H1 (cell line): ENCODE data around the gene ENDOG. TPM values are rescaled to one million over a fixed set of nuclear protein-coding genes. Genes with fewer than 3 reads are reported as not detected.
"Not testable (repeated sequence)": the region's sequence is repeated elsewhere in the genome, so short reads cannot be mapped to it uniquely, and the experiment has no call there.

Experiments
- CTCF ChIA-PET: fragments of 300-600 bp; sonication (Branson Sonifier 250); formaldehyde crosslinking; loops from one replicate; lab custom pipeline; 2021; ENCODE audit not compliant: partially characterized antibody; lab: Charles Lee
- POLR2A ChIA-PET: fragments of 300-600 bp; sonication (Branson Sonifier 250); formaldehyde crosslinking; loops from one replicate; lab custom pipeline; 2021; ENCODE audit warnings: inconsistent platforms; ENCODE audit not compliant: partially characterized antibody; lab: Charles Lee
- DNase-seq, 2 experiments: peaks; one replicate each; pipeline versions ENCODE4 v3.0.0 to v3.0.0-alpha.2; 2010 to 2022; ENCODE audit warnings: low spot score in 2 of 2, low read depth in 1 of 2, mixed read lengths in 1 of 2
- FAIRE-seq: peaks from 2 replicates; lab custom pipeline; 2011; peaks lifted over from hg19 to GRCh38; lab: Jason Lieb, UNC
- H2AFZ ChIP-seq: 2 replicates; pipeline ENCODE4 v1.8.1; 2012; ENCODE audit warnings: low read length, inconsistent platforms
- H2AK5ac ChIP-seq: 2 replicates; pipeline ENCODE4 v1.6.1; 2013; ENCODE audit warnings: low read depth, low read length
- H2BK120ac ChIP-seq: replicated peaks from 2 replicates; pipeline ENCODE3; 2013; ENCODE audit warnings: low read depth, low read length, inconsistent platforms
- H2BK12ac ChIP-seq: 2 replicates; pipeline ENCODE4 v1.6.1; 2013; ENCODE audit warnings: low read depth, low read length
- H2BK15ac ChIP-seq: 2 replicates; pipeline ENCODE4 v1.6.1; 2013; ENCODE audit warnings: low read length
- H2BK20ac ChIP-seq: 2 replicates; pipeline ENCODE4 v1.6.1; 2013; ENCODE audit warnings: low read length
- H2BK5ac ChIP-seq: 2 replicates; pipeline ENCODE4 v1.6.1; 2013; ENCODE audit warnings: low read depth, low read length
- H3K14ac ChIP-seq: 2 replicates; pipeline ENCODE4 v1.6.1; 2013; ENCODE audit warnings: inconsistent platforms; ENCODE audit not compliant: insufficient read length
- H3K18ac ChIP-seq: 2 replicates; pipeline ENCODE4 v1.6.1; 2013; ENCODE audit warnings: low read length; ENCODE audit errors: extremely low read depth
- H3K23ac ChIP-seq: 2 replicates; pipeline ENCODE4 v1.6.1; 2013; ENCODE audit warnings: inconsistent platforms; ENCODE audit not compliant: insufficient read length
- H3K23me2 ChIP-seq: 2 replicates; pipeline ENCODE4 v1.6.1; 2013; ENCODE audit warnings: low read depth, low read length
- H3K27ac ChIP-seq: 2 replicates; pipeline ENCODE4 v1.6.1; 2011; ENCODE audit warnings: low read depth, low read length, inconsistent platforms
- H3K27me3 ChIP-seq, 4 experiments: replicated peaks in 1 of 4; 1 replicate in 1 of 4; 2 replicates in 3 of 4; pipeline versions ENCODE4 v1.6.1 to v1.8.1; 2011 to 2013; ENCODE audit warnings: low read length in 3 of 4, mild to moderate bottlenecking in 3 of 4, inconsistent platforms in 2 of 4, mixed read lengths in 2 of 4, moderate library complexity in 1 of 4; ENCODE audit not compliant: control insufficient read depth in 3 of 4, insufficient read depth in 3 of 4; ENCODE audit errors: extremely low read depth in 1 of 4
- H3K36me3 ChIP-seq, 4 experiments: 2 replicates each; pipeline versions ENCODE4 v1.6.1 to v1.8.1; 2011 to 2013; ENCODE audit warnings: mild to moderate bottlenecking in 4 of 4, low read length in 3 of 4, moderate library complexity in 2 of 4, control low read depth in 1 of 4, inconsistent platforms in 1 of 4; ENCODE audit not compliant: insufficient read depth in 4 of 4, control insufficient read depth in 2 of 4
- H3K4ac ChIP-seq: replicated peaks from 2 replicates; pipeline ENCODE3; 2013; ENCODE audit warnings: low read length, low read depth, mixed read lengths, inconsistent platforms; ENCODE audit not compliant: insufficient read length
- H3K4me1 ChIP-seq, 4 experiments: replicated peaks in 1 of 4; 1 replicate in 1 of 4; 2 replicates in 3 of 4; pipeline versions ENCODE4 v1.6.1 to v1.8.1; 2011 to 2013; ENCODE audit warnings: low read length in 3 of 4, inconsistent platforms in 2 of 4, mixed read lengths in 1 of 4; ENCODE audit not compliant: insufficient read depth in 4 of 4, control insufficient read depth in 3 of 4
- H3K4me2 ChIP-seq, 2 experiments: 2 replicates each; pipeline versions ENCODE4 v1.6.1 to v1.8.1; 2011 to 2013; ENCODE audit warnings: low read depth in 2 of 2, low read length in 2 of 2, control low read depth in 1 of 2, inconsistent platforms in 1 of 2, mild to moderate bottlenecking in 1 of 2; ENCODE audit not compliant: insufficient read depth in 1 of 2
- H3K4me3 ChIP-seq, 4 experiments: fragments of 200-600, 300-600 bp in 1 of 4; sonication (generic), shearing (Covaris generic), sonication (Bioruptor Twin) in 1 of 4; 2 replicates each; pipeline versions ENCODE4 v1.5.1 to v1.8.1; 2011 to 2016; ENCODE audit warnings: low read length in 4 of 4, low read depth in 3 of 4, control low read depth in 2 of 4, inconsistent platforms in 2 of 4, mild to moderate bottlenecking in 2 of 4, mixed read lengths in 1 of 4, moderate library complexity in 1 of 4; ENCODE audit not compliant: insufficient read depth in 2 of 4; ENCODE audit errors: extremely low read depth in 1 of 4
- H3K56ac ChIP-seq: replicated peaks from 2 replicates; pipeline ENCODE3; 2013; ENCODE audit warnings: low read depth, mild to moderate bottlenecking, mixed read lengths, low read length, inconsistent platforms; ENCODE audit not compliant: insufficient read length
- H3K79me1 ChIP-seq: 2 replicates; pipeline ENCODE4 v1.6.1; 2013; ENCODE audit warnings: low read depth, low read length, control low read depth
- H3K79me2 ChIP-seq, 2 experiments: 2 replicates each; pipeline versions ENCODE4 v1.6.1 to v1.8.1; 2012 to 2013; ENCODE audit warnings: low read length in 2 of 2, mild to moderate bottlenecking in 2 of 2, inconsistent platforms in 1 of 2; ENCODE audit not compliant: insufficient read depth in 2 of 2, control insufficient read depth in 1 of 2
- H3K9ac ChIP-seq, 4 experiments: replicated peaks in 1 of 4; 1 replicate in 1 of 4; 2 replicates in 3 of 4; pipeline versions ENCODE4 v1.6.1 to v1.8.1; 2011 to 2013; ENCODE audit warnings: low read depth in 3 of 4, low read length in 3 of 4, control low read depth in 2 of 4, mild to moderate bottlenecking in 2 of 4, moderate library complexity in 2 of 4, inconsistent platforms in 1 of 4; ENCODE audit errors: extremely low read depth in 1 of 4
- H3K9me3 ChIP-seq, 2 experiments: 2 replicates each; pipeline versions ENCODE4 v1.6.1 to v1.8.1; 2012 to 2013; ENCODE audit warnings: mild to moderate bottlenecking in 2 of 2, moderate library complexity in 2 of 2, control low read depth in 1 of 2, inconsistent platforms in 1 of 2, low read depth in 1 of 2, low read length in 1 of 2, mixed read lengths in 1 of 2; ENCODE audit not compliant: insufficient read depth in 2 of 2
- H4K20me1 ChIP-seq, 2 experiments: replicated peaks in 1 of 2; 2 replicates each; pipeline versions ENCODE3 to v1.8.1; 2011 to 2013; ENCODE audit warnings: inconsistent platforms in 2 of 2, low read length in 2 of 2, mild to moderate bottlenecking in 1 of 2; ENCODE audit not compliant: insufficient read depth in 2 of 2, control insufficient read depth in 1 of 2
- H4K5ac ChIP-seq: 2 replicates; pipeline ENCODE4 v1.6.1; 2013; ENCODE audit warnings: low read length, low read depth, mixed read lengths, inconsistent platforms; ENCODE audit not compliant: insufficient read length
- H4K8ac ChIP-seq: 2 replicates; pipeline ENCODE4 v1.8.0; 2013; ENCODE audit warnings: mild to moderate bottlenecking, moderate library complexity, low read length, inconsistent platforms; ENCODE audit not compliant: insufficient read depth; ENCODE audit errors: extremely low read depth
- H4K91ac ChIP-seq: replicated peaks from 2 replicates; pipeline ENCODE3; 2013; ENCODE audit warnings: low read length, mixed read lengths, inconsistent platforms; ENCODE audit not compliant: insufficient read length
- WGBS, 2 experiments: shearing (Covaris generic) in 1 of 2; methylation state at CpG; one replicate each; pipeline versions ENCODE4 v1.1.6 to v1.1.7; 2013 to 2015; ENCODE audit warnings: low lambda C conversion rate in 2 of 2, mixed read lengths in 2 of 2, inconsistent platforms in 1 of 2, low coverage in 1 of 2, missing lambda C conversion rate in 1 of 2; ENCODE audit not compliant: insufficient replicate concordance in 2 of 2, insufficient coverage in 1 of 2, insufficient read length in 1 of 2; ENCODE audit errors: extremely low coverage in 1 of 2, missing lambda C conversion rate in 1 of 2; 5-methylcytosine and 5-hydroxymethylcytosine counted together
- polyA plus RNA-seq, 7 experiments: library from polyadenylated mRNA; depleted of rRNA in 3 of 7; stranded (reverse) in 5 of 7; unstranded in 2 of 7; fragments of >200 nt in 5 of 7; fragments of 200-250 nt in 2 of 7; gene quantifications; 1 replicate in 5 of 7; 2 replicates in 1 of 7; 4 replicates in 1 of 7; pipeline versions ENCODE4 v1.2.1 to v1.2.3, GENCODE V29; 2011 to 2013; ENCODE audit warnings: missing spikeins in 2 of 7, mixed read lengths in 2 of 7
- total RNA-seq: library from RNA; stranded (reverse); fragmentation: NEBNext Ultra II Directional; extraction: Animal tissue kit (Norgen Biotek cat#: 25700); gene quantifications from 2 replicates; pipeline ENCODE4 v1.2.1, GENCODE V29; 2021

The ENDOG gene
- total and polyA plus RNA-seq, 2 of the 8 experiments (the other 6 are each of a cell fraction or from before 2014, with no cell fraction given), result 17.5 to 23.4 TPM

DNA sequence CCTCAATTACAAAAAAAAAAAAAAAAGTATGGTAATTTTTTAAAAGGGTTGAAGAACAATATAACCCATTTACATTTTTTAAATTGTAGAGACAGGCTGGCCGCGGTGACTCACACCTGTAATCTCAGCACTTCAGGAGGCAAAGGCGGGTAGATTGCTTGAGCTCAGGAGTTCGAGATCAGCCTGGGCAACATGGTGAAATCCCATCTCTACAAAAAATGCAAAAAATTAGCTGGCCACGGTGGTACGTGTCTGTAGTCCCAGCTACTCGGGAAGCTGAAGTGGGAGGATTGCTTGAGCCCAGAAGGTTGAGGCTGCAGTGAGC is 52.6 kb downstream of the ENDOG start:
- ChIA-PET POLR2A (interaction anchor here (0.7 to 0.8 kb wide), 2 partner anchors 17 to 130 kb away, joined by 3 to 8 read pairs; no protein-coding TSS in a partner anchor), CTCF (interaction anchor here (0.6 to 12.6 kb wide), 6 partner anchors 8 to 138 kb away, joined by 3 to 133 read pairs (median 4); partner anchors contain the start of gene KYAT1)
- not testable (repeated sequence) for H2AFZ ChIP-seq, H2BK12ac ChIP-seq, H3K27me3 ChIP-seq, H3K4me3 ChIP-seq, H3K4me2 ChIP-seq, H2BK120ac ChIP-seq, H4K5ac ChIP-seq, H3K27ac ChIP-seq, H2AK5ac ChIP-seq, H3K23me2 ChIP-seq, H3K79me1 ChIP-seq, H3K4ac ChIP-seq, H2BK5ac ChIP-seq, H3K4me1 ChIP-seq, H3K9ac ChIP-seq, H3K56ac ChIP-seq, H3K9me3 ChIP-seq, H3K23ac ChIP-seq, DNase-seq, H3K14ac ChIP-seq, H4K8ac ChIP-seq, H3K18ac ChIP-seq, H3K36me3 ChIP-seq, H2BK15ac ChIP-seq, H4K91ac ChIP-seq, FAIRE-seq, H4K20me1 ChIP-seq, H2BK20ac ChIP-seq
- WGBS, 2 experiments, result 89% methylated on average over 7 of the region's 7 CpGs; no CpG with 5 or more reads in 1 of the 2 experiments
- H3K79me2 ChIP-seq, result peaks cover 0 to 13% of the 10 kb centered on the region in 2 experiments; a peak in 2 of 4 replicates

Other genes with a start within 250 kb of the ENDOG start
- gene DYNC2I2, start 161.7 kb upstream of the ENDOG start, total RNA-seq, result 58.0 and 60.4 TPM in 2 replicates
- gene DYNC2I2, start 161.7 kb upstream of the ENDOG start, polyA plus RNA-seq (2011; rRNA removed), result 78.5 and 113 TPM in 2 replicates
- gene SET, start 129.3 kb upstream of the ENDOG start, total RNA-seq, result 1,327 and 1,345 TPM in 2 replicates
- gene SET, start 129.3 kb upstream of the ENDOG start, polyA plus RNA-seq (2011; rRNA removed), result 466 and 513 TPM in 2 replicates
- gene PKN3, start 116.0 kb upstream of the ENDOG start, total RNA-seq, result 15.2 and 16.3 TPM in 2 replicates
- gene PKN3, start 116.0 kb upstream of the ENDOG start, polyA plus RNA-seq (2011; rRNA removed), result 15.7 and 24.4 TPM in 2 replicates
- 32.8 and 35.0 TPM in 2 replicates for gene ZDHHC12, start 94.4 kb upstream of the ENDOG start, total RNA-seq
- 93.8 and 121 TPM in 2 replicates for gene ZDHHC12, start 94.4 kb upstream of the ENDOG start, polyA plus RNA-seq (2011; rRNA removed)
- gene ZER1, start 46.6 kb upstream of the ENDOG start, total RNA-seq, result 20.5 and 22.6 TPM in 2 replicates
- 26.6 and 55.8 TPM in 2 replicates for gene ZER1, start 46.6 kb upstream of the ENDOG start, polyA plus RNA-seq (2011; rRNA removed)
- 21.3 and 26.3 TPM in 2 replicates for gene TBC1D13, start 31.2 kb upstream of the ENDOG start, total RNA-seq
- 24.7 and 33.0 TPM in 2 replicates for gene TBC1D13, start 31.2 kb upstream of the ENDOG start, polyA plus RNA-seq (2011; rRNA removed)
- 73.4 and 77.8 TPM in 2 replicates for gene SPOUT1, start 11.3 kb downstream of the ENDOG start, total RNA-seq
- 69.2 and 100 TPM in 2 replicates for gene SPOUT1, start 11.3 kb downstream of the ENDOG start, polyA plus RNA-seq (2011; rRNA removed)
- gene KYAT1, start 63.5 kb downstream of the ENDOG start, total RNA-seq, result 28.5 and 30.4 TPM in 2 replicates
- gene KYAT1, start 63.5 kb downstream of the ENDOG start, polyA plus RNA-seq (2011; rRNA removed), result 42.2 and 56.6 TPM in 2 replicates
- 103 and 106 TPM in 2 replicates for gene LRRC8A, start 63.6 kb downstream of the ENDOG start, total RNA-seq
- gene LRRC8A, start 63.6 kb downstream of the ENDOG start, polyA plus RNA-seq (2011; rRNA removed), result 111 and 114 TPM in 2 replicates
- 14.1 and 18.1 TPM in 2 replicates for gene PHYHD1, start 102.5 kb downstream of the ENDOG start, total RNA-seq
- gene PHYHD1, start 102.5 kb downstream of the ENDOG start, polyA plus RNA-seq (2011; rRNA removed), result 25.6 and 33.2 TPM in 2 replicates
- 17.2 and 18.8 TPM in 2 replicates for gene DOLK, start 129.1 kb downstream of the ENDOG start, total RNA-seq
- gene DOLK, start 129.1 kb downstream of the ENDOG start, polyA plus RNA-seq (2011; rRNA removed), result 39.1 and 44.3 TPM in 2 replicates
- gene NUP188, start 129.2 kb downstream of the ENDOG start, total RNA-seq, result 95.0 and 111 TPM in 2 replicates
- 90.1 and 107 TPM in 2 replicates for gene NUP188, start 129.2 kb downstream of the ENDOG start, polyA plus RNA-seq (2011; rRNA removed)
- 52.7 and 54.9 TPM in 2 replicates for gene SH3GLB2, start 209.8 kb downstream of the ENDOG start, total RNA-seq
- gene SH3GLB2, start 209.8 kb downstream of the ENDOG start, polyA plus RNA-seq (2011; rRNA removed), result 79.9 and 95.9 TPM in 2 replicates
- 30.9 and 39.0 TPM in 2 replicates for gene MIGA2, start 218.1 kb downstream of the ENDOG start, total RNA-seq
- 24.6 and 36.6 TPM in 2 replicates for gene MIGA2, start 218.1 kb downstream of the ENDOG start, polyA plus RNA-seq (2011; rRNA removed)